Measurements from ENCODE around the gene VWF.
"Not testable (repeated sequence)": the region's sequence is repeated elsewhere in the genome, so short reads cannot be mapped to it uniquely, and the experiment has no call there.

VWF gene

GRCh38 chr12:6143303-6143675 lies 18.8 kb upstream of the VWF start:
- no peak for DNase-seq

- not testable (repeated sequence) for DNase-seq
These were observed 18.2 kb upstream of the VWF start for GRCh38 chr12:6142368-6143302.

GRCh38 chr12:6141731-6142367 lies 17.4 kb upstream of the VWF start:
- not testable (repeated sequence) for DNase-seq

- DNase-seq, result no peak
These were observed 16.4 kb upstream of the VWF start for GRCh38 chr12:6140651-6141447.

- DNase-seq, result no peak
These were observed 10.6 kb upstream of the VWF start for GRCh38 chr12:6135071-6135470.

- no peak for DNase-seq
These were observed 9.2 kb upstream of the VWF start for GRCh38 chr12:6133642-6134041.

- DNase-seq, result no peak
These were observed 8.0 kb upstream of the VWF start for GRCh38 chr12:6132496-6132895.

GRCh38 chr12:6125310-6125608 lies 789 bp upstream of the VWF start:
- DNase-seq, result no peak

- no peak for DNase-seq
These were observed 1.2 kb downstream of the VWF start for GRCh38 chr12:6123258-6123657.

GRCh38 chr12:6122201-6122600 lies 2.3 kb downstream of the VWF start:
- no peak for DNase-seq

- no peak for DNase-seq
These were observed 3.5 kb downstream of the VWF start for GRCh38 chr12:6120796-6121473.

GRCh38 chr12:6118891-6119568 lies 5.4 kb downstream of the VWF start:
- no peak for DNase-seq

GRCh38 chr12:6116471-6117021 lies 7.9 kb downstream of the VWF start:
- no peak for DNase-seq

- DNase-seq, result no peak
These were observed 9.1 kb downstream of the VWF start for GRCh38 chr12:6115389-6115788.

GRCh38 chr12:6114476-6114870 lies 10.0 kb downstream of the VWF start:
- no peak for DNase-seq

GRCh38 chr12:6113691-6114475 lies 10.6 kb downstream of the VWF start:
- no peak for DNase-seq

GRCh38 chr12:6112004-6112403 lies 12.5 kb downstream of the VWF start:
- DNase-seq, result no peak

- no peak for DNase-seq
These were observed 14.5 kb downstream of the VWF start for GRCh38 chr12:6110006-6110405.

- DNase-seq, result no peak
These were observed 18.3 kb downstream of the VWF start for GRCh38 chr12:6106218-6106617.

- no peak for DNase-seq
These were observed 19.6 kb downstream of the VWF start for GRCh38 chr12:6104842-6105241.

GRCh38 chr12:6104027-6104426 lies 20.4 kb downstream of the VWF start:
- DNase-seq, result no peak
